Measurements from ENCODE around the gene RTEL1. TPM values are rescaled to one million over a fixed set of nuclear protein-coding genes. Genes with fewer than 3 reads are reported as not detected.

RTEL1 gene
- total RNA-seq, 4 donors from 2014 or later: 11.6 to 32.8 (median 22.9) TPM

- TF ChIP-seq CTCF (IDR thresholded peaks at IDR 0.05; ENCODE audit: low read depth): no peak
These were observed 86.7 kb downstream of the RTEL1 start for GRCh38 chr20:63744574-63745423.

- no peak for TF ChIP-seq CTCF (IDR thresholded peaks at IDR 0.05; ENCODE audit: low read depth)
These were observed 87.3 kb downstream of the RTEL1 start for GRCh38 chr20:63745424-63745805.

Small RNA genes within 50 kb of the gene (small RNA-seq; reads per million reads assigned to genes)
- gene LIME1 (not detected), gene TNFRSF6B (not detected)

Other genes starting within 250 kb of the RTEL1 start
- not detected for gene KCNQ2, start 185.7 kb upstream of the RTEL1 start, total RNA-seq
- not detected for gene EEF1A2, start 159.2 kb upstream of the RTEL1 start, total RNA-seq
- gene PPDPF, start 137.5 kb upstream of the RTEL1 start, total RNA-seq: 100 to 1,000 TPM in 1 of 4 donors, 10 to 100 TPM in 3; 46.9 to 135 (median 63.2) TPM
- gene PTK6, start 120.9 kb upstream of the RTEL1 start, total RNA-seq: under 1 TPM in 3 of 4 donors, not detected in 1; 0.38 to 0.68 (median 0.66) TPM
- not detected for gene SRMS, start 110.6 kb upstream of the RTEL1 start, total RNA-seq
- gene FNDC11, start 104.2 kb upstream of the RTEL1 start, total RNA-seq: under 1 TPM in 1 of 4 donors, not detected in 3; 0.75 TPM
- gene HELZ2, start 84.1 kb upstream of the RTEL1 start, total RNA-seq: 10 to 100 TPM in 3 of 4 donors, 1 to 10 TPM in 1; 4.9 to 35.2 (median 10.5) TPM
- 10 to 100 TPM in 1 of 4 donors, 1 to 10 TPM in 3; 3.6 to 12.8 (median 5.1) TPM for gene GMEB2, start 31.2 kb upstream of the RTEL1 start, total RNA-seq
- 1 to 10 TPM; 2.4 to 6.4 (median 4.7) TPM for gene STMN3, start 4.9 kb upstream of the RTEL1 start, total RNA-seq
- gene TNFRSF6B, start 38.3 kb downstream of the RTEL1 start, total RNA-seq: 10 to 100 TPM in 2 of 4 donors, 1 to 10 TPM in 2; 1.1 to 41.6 (median 10.8) TPM
- 10 to 100 TPM; 21.9 to 39.4 (median 31.5) TPM for gene ARFRP1, start 49.7 kb downstream of the RTEL1 start, total RNA-seq
- 10 to 100 TPM; 13.9 to 20.0 (median 16.6) TPM for gene ZGPAT, start 49.7 kb downstream of the RTEL1 start, total RNA-seq
- gene LIME1, start 78.4 kb downstream of the RTEL1 start, total RNA-seq: 10 to 100 TPM in 1 of 4 donors, 1 to 10 TPM in 3; 1.6 to 16.6 (median 4.8) TPM
- 100 to 1,000 TPM in 1 of 4 donors, 10 to 100 TPM in 2, 1 to 10 TPM in 1; 8.6 to 126 (median 28.9) TPM for gene SLC2A4RG, start 81.5 kb downstream of the RTEL1 start, total RNA-seq
- gene ZBTB46, start 173.0 kb downstream of the RTEL1 start, total RNA-seq: 10 to 100 TPM in 1 of 4 donors, 1 to 10 TPM in 3; 5.7 to 45.2 (median 7.4) TPM
- gene ABHD16B, start 203.2 kb downstream of the RTEL1 start, total RNA-seq: not detected
- gene TPD52L2, start 207.0 kb downstream of the RTEL1 start, total RNA-seq: 100 to 1,000 TPM; 110 to 165 (median 152) TPM
- 10 to 100 TPM; 24.3 to 47.5 (median 35.1) TPM for gene DNAJC5, start 236.8 kb downstream of the RTEL1 start, total RNA-seq